Activated CD4-positive, alpha-beta T cell treated with anti-CD3 and anti-CD28 coated beads for 36 hours (primary cell): ENCODE results near the gene GALNT8. TPM values are rescaled to one million over a fixed set of nuclear protein-coding genes. Genes with fewer than 3 reads are reported as not detected.
"Not testable (repeated sequence)": the region's sequence is repeated elsewhere in the genome, so short reads cannot be mapped to it uniquely, and the experiment has no call there.

Source experiments
- ATAC-seq: fragments of 200-7000 bp; cut with Tn5 transposase; one replicate; pipeline ENCODE4 v1.10.0; 2021; ENCODE audit warnings: mild to moderate bottlenecking, moderate library complexity
- CTCF ChIA-PET: fragments of 350-600 bp; sonication (Branson Sonifier 250); formaldehyde crosslinking; loops from one replicate; lab custom pipeline; 2021; ENCODE audit warnings: antibody characterized with exemption; lab: Charles Lee
- POLR2A ChIA-PET: fragments of 350-600 bp; sonication (Branson Sonifier 250); formaldehyde crosslinking; loops from one replicate; lab custom pipeline; 2021; ENCODE audit warnings: antibody characterized with exemption, inconsistent platforms; lab: Charles Lee
- DNase-seq: peaks from one replicate; pipeline ENCODE4 v3.0.0-alpha.2; 2020
- H3K27ac Mint-ChIP-seq: one replicate; pipeline ENCODE4 v1.8.0; 2021; ENCODE audit warnings: mixed read lengths
- H3K27me3 Mint-ChIP-seq: one replicate; pipeline ENCODE4 v1.8.0; 2021; ENCODE audit warnings: mixed read lengths
- H3K36me3 Mint-ChIP-seq: one replicate; pipeline ENCODE4 v1.8.0; 2021; ENCODE audit warnings: low read depth, mixed read lengths
- H3K4me1 Mint-ChIP-seq: one replicate; pipeline ENCODE4 v1.8.0; 2021; ENCODE audit warnings: mixed read lengths
- H3K4me3 Mint-ChIP-seq: one replicate; pipeline ENCODE4 v1.8.0; 2021; ENCODE audit warnings: mild to moderate bottlenecking, moderate library complexity, mixed read lengths
- H3K9me3 Mint-ChIP-seq: one replicate; pipeline ENCODE4 v1.8.0; 2021; ENCODE audit warnings: low read depth, mixed read lengths
- intact Hi-C, 2 experiments: fragments of 100-400 bp; cut with DNase I in 1 of 2; cut with micrococcal nuclease in 1 of 2; formaldehyde crosslinking; loops; one replicate each; pipeline versions ENCODE4 v1.14.2 to v1.15.1; 2022 to 2024; cut with DNase I, micrococcal nuclease
- total RNA-seq, 2 experiments: library from RNA; stranded (reverse); gene quantifications; one replicate each; pipeline ENCODE4 v1.2.3, GENCODE V29; 2021

Gene GALNT8
- total RNA-seq, 2 experiments from 2014 or later: 0.73 to 0.76 TPM

- DNase-seq: no peak
- no peak overlapping the region for H3K4me3 Mint-ChIP-seq
- no peak overlapping the region for H3K27ac Mint-ChIP-seq
- intact Hi-C loops: no loop called here
- ChIA-PET POLR2A (no interaction called here), CTCF (no interaction called here)
- H3K36me3 Mint-ChIP-seq: no peaks in the 10 kb centered on the region
- H3K4me1 Mint-ChIP-seq: no peaks in the 10 kb centered on the region
- no peak for ATAC-seq
- H3K27me3 Mint-ChIP-seq: peaks cover 4% of the 10 kb centered on the region
- no peaks in the 10 kb centered on the region for H3K9me3 Mint-ChIP-seq
Measured at GRCh38 chr12:4745249-4745648, 25.0 kb downstream of the GALNT8 start.

- POLR2A ChIA-PET, H3K27ac Mint-ChIP-seq, intact Hi-C loops, ATAC-seq, H3K9me3 Mint-ChIP-seq, H3K27me3 Mint-ChIP-seq, CTCF ChIA-PET, DNase-seq, H3K4me1 Mint-ChIP-seq, H3K36me3 Mint-ChIP-seq, H3K4me3 Mint-ChIP-seq: not testable (repeated sequence)
Measured at GRCh38 chr12:4751654-4752053, 31.5 kb downstream of the GALNT8 start.

- H3K36me3 Mint-ChIP-seq: no peaks in the 10 kb centered on the region
- DNase-seq: no peak
- H3K27me3 Mint-ChIP-seq: peaks cover 2% of the 10 kb centered on the region
- H3K27ac Mint-ChIP-seq: no peak overlapping the region
- H3K4me3 Mint-ChIP-seq: no peak overlapping the region
- intact Hi-C loops: no loop called here
- no peaks in the 10 kb centered on the region for H3K4me1 Mint-ChIP-seq
- POLR2A ChIA-PET: no interaction called here
- CTCF ChIA-PET: interaction anchor here (0.6 kb wide), 1 partner anchor 120 kb away, joined by 3 read pairs; no protein-coding TSS in a partner anchor
- ATAC-seq: no peak
- no peaks in the 10 kb centered on the region for H3K9me3 Mint-ChIP-seq
Measured at GRCh38 chr12:4762773-4763172, 42.6 kb downstream of the GALNT8 start.

GRCh38 chr12:4763549-4763948, 43.3 kb downstream of the GALNT8 start:
- H3K27me3 Mint-ChIP-seq: peaks cover 2% of the 10 kb centered on the region
- H3K36me3 Mint-ChIP-seq: no peaks in the 10 kb centered on the region
- no peaks in the 10 kb centered on the region for H3K9me3 Mint-ChIP-seq
- no peak overlapping the region for H3K27ac Mint-ChIP-seq
- ChIA-PET POLR2A (no interaction called here), CTCF (interaction anchor here (0.6 kb wide), 1 partner anchor 121 kb away, joined by 3 read pairs; no protein-coding TSS in a partner anchor)
- ATAC-seq (no peak), DNase-seq (peak; percentile 29)
- no peaks in the 10 kb centered on the region for H3K4me1 Mint-ChIP-seq
- no peak overlapping the region for H3K4me3 Mint-ChIP-seq
- intact Hi-C loops: no loop called here

- ATAC-seq: no peak
- H3K27ac Mint-ChIP-seq: no peak overlapping the region
- no peaks in the 10 kb centered on the region for H3K4me1 Mint-ChIP-seq
- DNase-seq: no peak
- ChIA-PET POLR2A (no interaction called here), CTCF (interaction anchor here (1.6 kb wide), 1 partner anchor 162 kb away, joined by 3 read pairs; no protein-coding TSS in a partner anchor)
- peaks cover 6% of the 10 kb centered on the region for H3K27me3 Mint-ChIP-seq
- H3K4me3 Mint-ChIP-seq: no peak overlapping the region
- intact Hi-C loops: no loop called here
- no peaks in the 10 kb centered on the region for H3K36me3 Mint-ChIP-seq
- H3K9me3 Mint-ChIP-seq: no peaks in the 10 kb centered on the region
Measured at GRCh38 chr12:4766445-4766844, 46.2 kb downstream of the GALNT8 start.

GRCh38 chr12:4767186-4767585, 47.0 kb downstream of the GALNT8 start:
- POLR2A ChIA-PET: no interaction called here
- intact Hi-C loops: no loop called here
- no peak overlapping the region for H3K4me3 Mint-ChIP-seq

GRCh38 chr12:4768341-4768740, 48.1 kb downstream of the GALNT8 start:
- no peaks in the 10 kb centered on the region for H3K36me3 Mint-ChIP-seq
- no peak for ATAC-seq
- intact Hi-C loops: no loop called here
- no peak overlapping the region for H3K4me3 Mint-ChIP-seq
- ChIA-PET CTCF (interaction anchor here (1.5 kb wide), 1 partner anchor 9 kb away, joined by 4 read pairs; no protein-coding TSS in a partner anchor), POLR2A (no interaction called here)
- no peaks in the 10 kb centered on the region for H3K9me3 Mint-ChIP-seq
- H3K4me1 Mint-ChIP-seq: no peaks in the 10 kb centered on the region
- DNase-seq: no peak
- H3K27ac Mint-ChIP-seq: no peak overlapping the region
- peaks cover 6% of the 10 kb centered on the region for H3K27me3 Mint-ChIP-seq

More at GRCh38 chr12:4767186-4767585, 47.0 kb downstream of the GALNT8 start:
- Mint-ChIP-seq H3K9me3 (no peaks in the 10 kb centered on the region), H3K27me3 (peaks cover 6% of the 10 kb centered on the region), H3K36me3 (no peaks in the 10 kb centered on the region), H3K27ac (no peak overlapping the region), H3K4me1 (no peaks in the 10 kb centered on the region)
- DNase-seq (no peak), ATAC-seq (no peak)
- CTCF ChIA-PET: interaction anchor here (1.0 to 1.6 kb wide), 3 partner anchors 8 to 163 kb away, joined by 3 to 4 read pairs (median 3); no protein-coding TSS in a partner anchor

GRCh38 chr12:4769073-4769472, 48.9 kb downstream of the GALNT8 start:
- intact Hi-C loops: no loop called here
- ATAC-seq: no peak
- H3K36me3 Mint-ChIP-seq: no peaks in the 10 kb centered on the region

GRCh38 chr12:4771172-4771959, 51.2 kb downstream of the GALNT8 start:
- Mint-ChIP-seq H3K27me3 (peaks cover 6% of the 10 kb centered on the region), H3K27ac (no peak overlapping the region), H3K4me3 (no peak overlapping the region), H3K4me1 (no peaks in the 10 kb centered on the region), H3K36me3 (no peaks in the 10 kb centered on the region), H3K9me3 (no peaks in the 10 kb centered on the region)
- ChIA-PET POLR2A (interaction anchor here (0.6 kb wide), 1 partner anchor 1232 kb away, joined by 8 read pairs; no protein-coding TSS in a partner anchor), CTCF (no interaction called here)
- ATAC-seq (no peak), DNase-seq (no peak)
- intact Hi-C loops: no loop called here

More at GRCh38 chr12:4769073-4769472, 48.9 kb downstream of the GALNT8 start:
- H3K9me3 Mint-ChIP-seq: no peaks in the 10 kb centered on the region
- no peak overlapping the region for H3K27ac Mint-ChIP-seq
- H3K27me3 Mint-ChIP-seq: peaks cover 6% of the 10 kb centered on the region
- no peak overlapping the region for H3K4me3 Mint-ChIP-seq
- CTCF ChIA-PET: no interaction called here
- no peak for DNase-seq
- no peaks in the 10 kb centered on the region for H3K4me1 Mint-ChIP-seq
- POLR2A ChIA-PET: no interaction called here

GRCh38 chr12:4771960-4772566, 51.9 kb downstream of the GALNT8 start:
- POLR2A ChIA-PET: interaction anchor here (0.6 kb wide), 1 partner anchor 1231 kb away, joined by 8 read pairs; no protein-coding TSS in a partner anchor
- H3K4me1 Mint-ChIP-seq: no peaks in the 10 kb centered on the region
- ATAC-seq (no peak), DNase-seq (no peak)
- H3K4me3 Mint-ChIP-seq: no peak overlapping the region
- CTCF ChIA-PET: no interaction called here
- no peaks in the 10 kb centered on the region for H3K9me3 Mint-ChIP-seq
- no peak overlapping the region for H3K27ac Mint-ChIP-seq
- intact Hi-C loops: no loop called here
- H3K36me3 Mint-ChIP-seq: no peaks in the 10 kb centered on the region
- H3K27me3 Mint-ChIP-seq: peaks cover 6% of the 10 kb centered on the region

GRCh38 chr12:4775936-4776335, 55.7 kb downstream of the GALNT8 start:
- no peaks in the 10 kb centered on the region for H3K36me3 Mint-ChIP-seq
- H3K27ac Mint-ChIP-seq: no peak overlapping the region
- CTCF ChIA-PET: no interaction called here
- H3K9me3 Mint-ChIP-seq: no peaks in the 10 kb centered on the region
- POLR2A ChIA-PET: no interaction called here
- DNase-seq (no peak), ATAC-seq (no peak)
- intact Hi-C loops: no loop called here
- no peak overlapping the region for H3K4me3 Mint-ChIP-seq
- no peaks in the 10 kb centered on the region for H3K27me3 Mint-ChIP-seq
- H3K4me1 Mint-ChIP-seq: no peaks in the 10 kb centered on the region
